ENCODE data around the gene CENPH. TPM values are rescaled to one million over a fixed set of nuclear protein-coding genes. Genes with fewer than 3 reads are reported as not detected.

CENPH gene
- total RNA-seq, 1 donor from 2014 or later: 3.1 TPM

- no peaks in the 10 kb centered on the region for H3K9me3 ChIP-seq (replicated peaks)
- H3K4me3 ChIP-seq: no peak overlapping the region
- no peaks in the 10 kb centered on the region for H3K36me3 ChIP-seq
- H3K4me1 ChIP-seq: no peaks in the 10 kb centered on the region
- no peaks in the 10 kb centered on the region for H3K27me3 ChIP-seq (ENCODE audit: low read depth)
- intact Hi-C loops (cut with micrococcal nuclease): no loop called here
- no peak for TF ChIP-seq CTCF (IDR thresholded peaks at IDR 0.05; ENCODE audit: borderline replicate concordance)
- DNase-seq: no peak
- H3K27ac ChIP-seq (replicated peaks): no peak overlapping the region
Measured at GRCh38 chr5:69211200-69211599, 21.8 kb downstream of the CENPH start.

GRCh38 chr5:69212022-69212421 is 22.6 kb downstream of the CENPH start:
- Histone ChIP-seq H3K4me3 (no peak overlapping the region), H3K4me1 (peaks cover 2% of the 10 kb centered on the region), H3K9me3 (replicated peaks) (no peaks in the 10 kb centered on the region), H3K36me3 (no peaks in the 10 kb centered on the region), H3K27me3 (ENCODE audit: low read depth) (no peaks in the 10 kb centered on the region), H3K27ac (replicated peaks) (no peak overlapping the region)
- no peak for TF ChIP-seq CTCF (IDR thresholded peaks at IDR 0.05; ENCODE audit: borderline replicate concordance)
- DNase-seq: no peak
- intact Hi-C loops (cut with micrococcal nuclease): no loop called here

GRCh38 chr5:69213513-69214215 is 24.3 kb downstream of the CENPH start:
- H3K9me3 ChIP-seq (replicated peaks): no peaks in the 10 kb centered on the region
- DNase-seq: no peak
- TF ChIP-seq CTCF (IDR thresholded peaks at IDR 0.05; ENCODE audit: borderline replicate concordance): no peak
- H3K36me3 ChIP-seq: no peaks in the 10 kb centered on the region
- intact Hi-C loops (cut with micrococcal nuclease): no loop called here
- H3K27me3 ChIP-seq (ENCODE audit: low read depth): no peaks in the 10 kb centered on the region
- no peak overlapping the region for H3K4me3 ChIP-seq
- H3K27ac ChIP-seq (replicated peaks): no peak overlapping the region
- H3K4me1 ChIP-seq: peaks cover 13% of the 10 kb centered on the region

GRCh38 chr5:69217151-69217511 is 27.7 kb downstream of the CENPH start:
- TF ChIP-seq CTCF (IDR thresholded peaks at IDR 0.05; ENCODE audit: borderline replicate concordance): no peak
- peak overlapping the region; percentile 93 for H3K4me3 ChIP-seq
- DNase-seq: no peak
- no peaks in the 10 kb centered on the region for H3K36me3 ChIP-seq
- H3K9me3 ChIP-seq (replicated peaks): no peaks in the 10 kb centered on the region
- peaks cover 34% of the 10 kb centered on the region for H3K4me1 ChIP-seq
- intact Hi-C loops (cut with micrococcal nuclease): no loop called here
- H3K27me3 ChIP-seq (ENCODE audit: low read depth): no peaks in the 10 kb centered on the region
- peak overlapping the region; percentile 99 for H3K27ac ChIP-seq (replicated peaks)

- H3K27me3 ChIP-seq (ENCODE audit: low read depth): no peaks in the 10 kb centered on the region
- peak; percentile 61 for TF ChIP-seq CTCF (IDR thresholded peaks at IDR 0.05; ENCODE audit: borderline replicate concordance)
- H3K4me3 ChIP-seq: peak overlapping the region; percentile 93
- DNase-seq: peak; percentile 99
- no peaks in the 10 kb centered on the region for H3K36me3 ChIP-seq
- H3K27ac ChIP-seq (replicated peaks): peak overlapping the region; percentile 99
- no peaks in the 10 kb centered on the region for H3K9me3 ChIP-seq (replicated peaks)
- intact Hi-C loops (cut with micrococcal nuclease): no loop called here
- peaks cover 39% of the 10 kb centered on the region for H3K4me1 ChIP-seq
Measured at GRCh38 chr5:69217548-69218526, 28.5 kb downstream of the CENPH start.
